ENCODE measurements around the gene OPCML. TPM values are rescaled to one million over a fixed set of nuclear protein-coding genes. Genes with fewer than 3 reads are reported as not detected.

Gene OPCML
- polyA plus RNA-seq, 3 donors = not detected

- no peak for TF ChIP-seq CTCF (IDR thresholded peaks at IDR 0.05)
- H3K27ac ChIP-seq (ENCODE audit: low read depth in 1 of 2, low read length in 2 of 2) = no peak overlapping the region
- no peaks in the 10 kb centered on the region for H3K4me1 Mint-ChIP-seq
- no peak overlapping the region for H3K27ac Mint-ChIP-seq
- H3K4me1 ChIP-seq (ENCODE audit: control insufficient read depth in 1 of 2, insufficient read depth in 2 of 2, low read length in 2 of 2) = no peaks in the 10 kb centered on the region
- peaks cover 0 to 3% (median 0%) of the 10 kb centered on the region in 3 donors for H3K27me3 Mint-ChIP-seq (ENCODE audit: low read depth in 3 of 3)
- H3K36me3 Mint-ChIP-seq = no peaks in the 10 kb centered on the region
- H3K36me3 ChIP-seq (replicated peaks in 1 of 2; ENCODE audit: control insufficient read depth in 1 of 2, insufficient read depth in 2 of 2, low read length in 2 of 2) = no peaks in the 10 kb centered on the region
- no peak overlapping the region for H3K9ac ChIP-seq (ENCODE audit: insufficient read depth, low read length, poor library complexity, severe bottlenecking)
- H4K20me1 ChIP-seq (ENCODE audit: insufficient read depth, low read length) = no peaks in the 10 kb centered on the region
- H3K9me3 ChIP-seq (replicated peaks in 1 of 2; ENCODE audit: control insufficient read depth in 1 of 2, insufficient read depth in 1 of 2, low read length in 2 of 2) = no peaks in the 10 kb centered on the region
- DNase-seq = no peak
- H2AFZ ChIP-seq (ENCODE audit: insufficient read depth, low read depth, low read length, poor library complexity, severe bottlenecking) = no peak overlapping the region
- no peaks in the 10 kb centered on the region for H3K27me3 ChIP-seq (ENCODE audit: control insufficient read depth in 2 of 2, insufficient read depth in 2 of 2, low read length in 2 of 2)
- H3K4me2 ChIP-seq (replicated peaks; ENCODE audit: extremely low read depth, low read length, poor library complexity, severe bottlenecking) = no peak overlapping the region
- H3K9me3 Mint-ChIP-seq = peaks cover 0 to 8% (median 0%) of the 10 kb centered on the region in 7 donors
- intact Hi-C loops (cut with micrococcal nuclease) = no loop called here
- 78% methylated on average over 16 of the region's 24 CpGs for WGBS (ENCODE audit: insufficient coverage)
- H3K4me3 ChIP-seq (replicated peaks in 1 of 3; ENCODE audit: low read depth in 2 of 3, low read length in 3 of 3) = no peak overlapping the region
- H3K4me3 Mint-ChIP-seq = no peak overlapping the region
- H3K79me2 ChIP-seq (ENCODE audit: insufficient read depth, low read length) = no peaks in the 10 kb centered on the region
Observed at GRCh38 chr11:133501643-133502539, 30.4 kb downstream of the OPCML start.

GRCh38 chr11:133500936-133501335 lies 31.4 kb downstream of the OPCML start:
- DNase-seq = no peak
- Histone ChIP-seq H3K27me3 (ENCODE audit: control insufficient read depth in 2 of 2, insufficient read depth in 2 of 2, low read length in 2 of 2) (no peaks in the 10 kb centered on the region), H3K4me3 (replicated peaks in 1 of 3; ENCODE audit: low read depth in 2 of 3, low read length in 3 of 3) (no peak overlapping the region), H4K20me1 (ENCODE audit: insufficient read depth, low read length) (no peaks in the 10 kb centered on the region), H2AFZ (ENCODE audit: insufficient read depth, low read depth, low read length, poor library complexity, severe bottlenecking) (no peak overlapping the region), H3K79me2 (ENCODE audit: insufficient read depth, low read length) (no peaks in the 10 kb centered on the region), H3K36me3 (replicated peaks in 1 of 2; ENCODE audit: control insufficient read depth in 1 of 2, insufficient read depth in 2 of 2, low read length in 2 of 2) (no peaks in the 10 kb centered on the region), H3K9ac (ENCODE audit: insufficient read depth, low read length, poor library complexity, severe bottlenecking) (no peak overlapping the region), H3K27ac (ENCODE audit: low read depth in 1 of 2, low read length in 2 of 2) (no peak overlapping the region), H3K9me3 (replicated peaks in 1 of 2; ENCODE audit: control insufficient read depth in 1 of 2, insufficient read depth in 1 of 2, low read length in 2 of 2) (no peaks in the 10 kb centered on the region), H3K4me2 (replicated peaks; ENCODE audit: extremely low read depth, low read length, poor library complexity, severe bottlenecking) (no peak overlapping the region), H3K4me1 (ENCODE audit: control insufficient read depth in 1 of 2, insufficient read depth in 2 of 2, low read length in 2 of 2) (no peaks in the 10 kb centered on the region)
- Mint-ChIP-seq H3K9me3 (peaks cover 0 to 8% (median 0%) of the 10 kb centered on the region in 7 donors), H3K4me3 (no peak overlapping the region), H3K4me1 (no peaks in the 10 kb centered on the region), H3K27ac (no peak overlapping the region), H3K27me3 (ENCODE audit: low read depth in 3 of 3) (peaks cover 0 to 3% (median 0%) of the 10 kb centered on the region in 3 donors), H3K36me3 (no peaks in the 10 kb centered on the region)
- intact Hi-C loops (cut with micrococcal nuclease) = no loop called here
- 84% methylated on average over 9 of the region's 11 CpGs for WGBS (ENCODE audit: insufficient coverage)
- TF ChIP-seq CTCF (IDR thresholded peaks at IDR 0.05) = no peak
